ENCODE measurements around the gene CNTRL. TPM values are rescaled to one million over a fixed set of nuclear protein-coding genes. Genes with fewer than 3 reads are reported as not detected.

Gene CNTRL
- total and polyA plus RNA-seq, 2 of the 8 experiments (the other 6 are each of a cell fraction or from before 2014, with no cell fraction given) = 5.1 to 13.9 TPM

GRCh38 chr9:121107029-121107428, 32.3 kb downstream of the CNTRL start:
- no peak overlapping the region for H3K23ac ChIP-seq (ENCODE audit: insufficient read length)
- no peak overlapping the region for H3K56ac ChIP-seq (replicated peaks; ENCODE audit: insufficient read length, low read depth, low read length)
- 95% methylated on average over 1 of the region's 1 CpG; no CpG with 5 or more reads in 1 of the 2 experiments for WGBS, 2 experiments (ENCODE audit: extremely low coverage in 1 of 2, insufficient coverage in 1 of 2, insufficient read length in 1 of 2, insufficient replicate concordance in 2 of 2, low coverage in 1 of 2, low lambda C conversion rate in 2 of 2, missing lambda C conversion rate in 1 of 2)
- TF ChIP-seq CTCF (IDR thresholded peaks at IDR 0.05; ENCODE audit: control extremely low read depth in 1 of 3, insufficient read depth in 1 of 3, low read depth in 1 of 3, low read length in 3 of 3) (peak in 2 of 3 experiments; percentile 40 to 80; a peak in 3 of 4 replicates), ATF2 (IDR thresholded peaks at IDR 0.05; ENCODE audit: low read length) (no peak), CBX8 (IDR thresholded peaks at IDR 0.05; ENCODE audit: borderline replicate concordance, low read depth, low read length) (no peak), KDM5A (IDR thresholded peaks at IDR 0.05; ENCODE audit: low read length) (no peak), RAD21 (IDR thresholded peaks at IDR 0.05 in 1 of 2, conservative IDR thresholded peaks at IDR 0.05 in 1 of 2; ENCODE audit: low read depth in 2 of 2, low read length in 2 of 2) (peak; percentile 44 to 54)
- H3K9ac ChIP-seq (replicated peaks in 1 of 4; ENCODE audit: extremely low read depth in 1 of 4, low read depth in 3 of 4, low read length in 3 of 4) = no peak overlapping the region
- H2BK20ac ChIP-seq (ENCODE audit: low read length) = no peak overlapping the region
- H3K4me2 ChIP-seq (ENCODE audit: insufficient read depth in 1 of 2, low read depth in 2 of 2, low read length in 2 of 2) = no peak overlapping the region
- no peak overlapping the region for H3K4me3 ChIP-seq (ENCODE audit: extremely low read depth in 1 of 4, insufficient read depth in 2 of 4, low read depth in 3 of 4, low read length in 4 of 4)
- peaks cover 0 to 2% (median 0%) of the 10 kb centered on the region in 4 experiments; a peak in 1 of 7 replicates for H3K4me1 ChIP-seq (replicated peaks in 1 of 4; ENCODE audit: control insufficient read depth in 3 of 4, insufficient read depth in 4 of 4, low read length in 3 of 4)
- no peak overlapping the region for H4K91ac ChIP-seq (replicated peaks; ENCODE audit: insufficient read length, low read length)
- no peak overlapping the region for H4K8ac ChIP-seq (ENCODE audit: extremely low read depth, insufficient read depth, low read length)
- no peak overlapping the region for H2BK120ac ChIP-seq (replicated peaks; ENCODE audit: low read depth, low read length)
- no peak overlapping the region for H4K5ac ChIP-seq (ENCODE audit: insufficient read length, low read depth, low read length)
- no peak overlapping the region for H2AK5ac ChIP-seq (ENCODE audit: low read depth, low read length)
- H3K4ac ChIP-seq (replicated peaks; ENCODE audit: insufficient read length, low read depth, low read length) = no peak overlapping the region
- H3K27ac ChIP-seq (ENCODE audit: low read depth, low read length) = no peak overlapping the region
- no peak overlapping the region for H2BK15ac ChIP-seq (ENCODE audit: low read length)
- H4K20me1 ChIP-seq (replicated peaks in 1 of 2; ENCODE audit: control insufficient read depth in 1 of 2, insufficient read depth in 2 of 2, low read length in 2 of 2) = no peaks in the 10 kb centered on the region
- no peak overlapping the region for H3K18ac ChIP-seq (ENCODE audit: extremely low read depth, low read length)
- no peaks in the 10 kb centered on the region for H3K9me3 ChIP-seq (ENCODE audit: insufficient read depth in 2 of 2, low read depth in 1 of 2, low read length in 1 of 2)
- no peak overlapping the region for H3K14ac ChIP-seq (ENCODE audit: insufficient read length)
- no peak overlapping the region for H2BK5ac ChIP-seq (ENCODE audit: low read depth, low read length)
- no peaks in the 10 kb centered on the region for H3K27me3 ChIP-seq (replicated peaks in 1 of 4; ENCODE audit: control insufficient read depth in 3 of 4, extremely low read depth in 1 of 4, insufficient read depth in 3 of 4, low read length in 3 of 4)
- H3K79me1 ChIP-seq (ENCODE audit: low read depth, low read length) = no peaks in the 10 kb centered on the region
- H3K36me3 ChIP-seq (ENCODE audit: control insufficient read depth in 2 of 4, insufficient read depth in 4 of 4, low read length in 3 of 4) = no peaks in the 10 kb centered on the region
- CTCF ChIA-PET (ENCODE audit: partially characterized antibody) = interaction anchor here (1.0 to 1.5 kb wide), 8 partner anchors 10 to 138 kb away, joined by 3 to 5 read pairs (median 4); no protein-coding TSS in a partner anchor
- peak; percentile 19 for FAIRE-seq
- DNase-seq (ENCODE audit: low read depth in 1 of 2, low spot score in 2 of 2) = no peak
- POLR2A ChIA-PET (ENCODE audit: partially characterized antibody) = interaction anchor here (1.2 kb wide), 1 partner anchor 14 kb away, joined by 4 read pairs; no protein-coding TSS in a partner anchor
- H2BK12ac ChIP-seq (ENCODE audit: low read depth, low read length) = no peak overlapping the region
- H3K79me2 ChIP-seq (ENCODE audit: control insufficient read depth in 1 of 2, insufficient read depth in 2 of 2, low read length in 2 of 2) = no peaks in the 10 kb centered on the region
- no peak overlapping the region for H2AFZ ChIP-seq (ENCODE audit: low read length)
- H3K23me2 ChIP-seq (ENCODE audit: low read depth, low read length) = no peaks in the 10 kb centered on the region
